NOMO-1 treated with dmso at 0.1 percent for 144 hours (cell line): Measurements from ENCODE around the gene RAB44.

Source experiments
- DNase-seq: peaks from one replicate; lab custom pipeline; 2025; ENCODE audit not compliant: unreplicated experiment; lab: John Stamatoyannopoulos, UW

The RAB44 gene

GRCh38 chr6:36730424-36731380 lies 33.1 kb downstream of the RAB44 start:
- no peak for DNase-seq

- DNase-seq: no peak
These were observed 34.1 kb downstream of the RAB44 start for GRCh38 chr6:36731622-36732310.

GRCh38 chr6:36733300-36733699 lies 35.7 kb downstream of the RAB44 start:
- DNase-seq: no peak

- DNase-seq: no peak
These were observed 36.9 kb downstream of the RAB44 start for GRCh38 chr6:36734486-36735060.

- peak; percentile 78 for DNase-seq
These were observed 37.8 kb downstream of the RAB44 start for GRCh38 chr6:36735110-36736071.

GRCh38 chr6:36737043-36737785 lies 39.6 kb downstream of the RAB44 start:
- no peak for DNase-seq

- DNase-seq: no peak
These were observed 40.5 kb downstream of the RAB44 start for GRCh38 chr6:36738108-36738507.

- DNase-seq: no peak
These were observed 42.6 kb downstream of the RAB44 start for GRCh38 chr6:36739947-36740817.

- DNase-seq: no peak
These were observed 43.2 kb downstream of the RAB44 start for GRCh38 chr6:36740818-36741179.

- no peak for DNase-seq
These were observed 44.5 kb downstream of the RAB44 start for GRCh38 chr6:36742146-36742545.

- no peak for DNase-seq
These were observed 45.4 kb downstream of the RAB44 start for GRCh38 chr6:36743032-36743431.

- no peak for DNase-seq
These were observed 46.1 kb downstream of the RAB44 start for GRCh38 chr6:36743538-36744303.

GRCh38 chr6:36744304-36744673 lies 46.7 kb downstream of the RAB44 start:
- no peak for DNase-seq

GRCh38 chr6:36745283-36745682 lies 47.7 kb downstream of the RAB44 start:
- DNase-seq: no peak

GRCh38 chr6:36745836-36746235 lies 48.2 kb downstream of the RAB44 start:
- DNase-seq: no peak

- no peak for DNase-seq
These were observed 48.6 kb downstream of the RAB44 start for GRCh38 chr6:36746251-36746650.

GRCh38 chr6:36749829-36750489 lies 52.3 kb downstream of the RAB44 start:
- DNase-seq: no peak

GRCh38 chr6:36751091-36751490 lies 53.5 kb downstream of the RAB44 start:
- DNase-seq: no peak
